ENCODE data around the gene CLEC10A.

CLEC10A gene

DNA sequence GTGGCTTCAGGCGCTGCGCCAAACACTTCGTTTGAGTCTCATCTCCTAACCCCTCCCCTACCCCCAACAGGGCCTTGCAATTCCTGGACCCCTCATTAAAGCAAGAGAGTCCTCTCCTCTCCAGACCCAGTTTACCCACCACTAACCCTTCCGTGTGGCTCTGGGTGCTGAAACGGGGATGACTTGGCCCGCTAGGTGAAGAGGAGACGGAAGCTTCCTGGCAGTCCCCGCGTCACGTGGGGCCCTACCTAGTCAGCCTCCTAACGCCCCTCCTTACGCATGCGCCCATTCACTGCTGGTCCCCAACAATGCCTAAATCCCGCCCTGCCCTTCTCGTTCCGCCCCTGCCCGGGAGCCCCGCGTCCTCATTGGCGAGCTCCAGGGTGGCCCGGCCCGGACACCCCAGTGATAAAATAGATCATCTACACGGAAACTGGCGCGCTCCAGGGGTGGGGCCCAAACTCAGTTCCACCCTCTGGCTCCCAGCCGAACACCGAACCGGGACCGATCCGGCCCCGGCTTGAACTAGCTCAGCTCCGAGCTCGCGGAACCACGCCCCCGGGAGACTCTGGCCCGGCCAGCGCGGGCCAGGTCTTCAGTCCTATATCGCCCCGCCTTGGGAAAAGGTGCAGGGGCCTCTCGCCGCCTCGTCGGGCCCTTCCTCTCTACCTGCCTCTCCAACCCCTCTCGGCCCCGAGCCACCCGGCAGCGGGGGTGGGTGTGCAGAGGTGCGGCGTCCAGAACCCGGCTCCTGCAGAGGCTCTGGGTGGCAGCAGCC lies 44.3 kb downstream of the CLEC10A start, which contains the start of gene SLC16A13:
Gene SLC16A13 (plus strand): TSS at position 425 of the 778 bp plus-strand sequence. CDS start 368 bp downstream, outside the sequence.
- DNase-seq = peak; percentile 95

DNA sequence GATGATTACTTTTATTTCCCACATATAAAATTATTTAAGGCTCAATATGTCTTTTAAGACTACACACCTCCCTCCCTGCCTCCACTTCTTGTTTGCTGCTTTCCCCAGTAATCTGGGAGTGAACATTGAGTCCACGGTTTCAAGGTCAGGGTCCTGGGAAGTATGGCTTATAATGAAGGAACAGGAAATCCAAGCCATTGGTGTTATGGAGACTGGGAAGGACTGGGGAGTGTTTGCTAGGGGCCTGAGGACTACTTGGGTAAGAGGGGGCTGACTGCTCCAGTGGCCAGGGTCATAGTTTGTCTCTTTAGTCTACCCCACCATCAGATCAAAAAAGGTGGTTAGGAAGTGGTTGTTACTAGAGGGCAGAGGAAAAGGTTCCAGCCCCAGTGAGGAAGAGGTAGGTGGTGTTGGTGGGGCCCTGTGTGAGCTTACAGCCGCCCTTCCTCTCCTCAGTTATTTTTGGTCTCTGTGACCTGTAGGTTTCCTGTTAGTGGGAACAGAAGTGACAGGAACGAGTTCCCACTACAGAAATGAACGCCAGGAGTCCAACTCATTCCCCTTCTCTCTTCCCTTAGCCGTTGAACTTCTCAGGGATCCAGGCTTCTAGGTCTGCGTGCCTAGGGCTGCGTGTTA lies 45.0 kb downstream of the CLEC10A start:
- no peak for DNase-seq

DNA sequence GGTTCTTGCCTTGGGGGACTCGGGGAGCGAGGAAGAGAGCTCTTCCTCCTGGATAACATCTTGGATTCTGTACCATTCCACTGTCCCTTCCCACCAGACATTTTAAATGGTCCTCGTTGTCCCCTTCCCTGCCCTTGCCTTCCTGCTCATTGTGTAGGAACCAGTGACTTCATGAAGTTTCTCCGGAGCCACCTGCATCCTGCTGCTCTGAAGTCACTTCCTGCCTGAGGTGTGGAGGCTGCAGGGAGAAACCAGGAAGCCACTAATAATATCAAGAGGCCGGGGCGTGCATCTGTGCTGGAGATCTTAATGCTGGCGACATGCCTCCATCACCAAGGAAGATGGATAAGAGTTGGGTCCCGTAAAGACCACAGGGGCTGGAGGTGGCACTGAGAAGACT lies 50.4 kb downstream of the CLEC10A start:
- DNase-seq = no peak

- DNase-seq = no peak
These were observed 51.0 kb downstream of the CLEC10A start for GRCh38 chr17:7029096-7029495.

GRCh38 chr17:7027335-7027734 lies 52.7 kb downstream of the CLEC10A start:
- DNase-seq = no peak

- DNase-seq = no peak
These were observed 53.5 kb downstream of the CLEC10A start for GRCh38 chr17:7026471-7027115.

- no peak for DNase-seq
These were observed 54.8 kb downstream of the CLEC10A start for GRCh38 chr17:7025245-7025644.
